Activated CD4-positive, CD25-positive, alpha-beta regulatory T cell treated with anti-CD3 and anti-CD28 coated beads, Interleukin-2, amount 50 U/mL, for 72 hours (primary cell): ENCODE results near the gene DOK6.
"Not testable (repeated sequence)": the region's sequence is repeated elsewhere in the genome, so short reads cannot be mapped to it uniquely, and the experiment has no call there.

Experiments used
- DNase-seq: peaks from one replicate; pipeline ENCODE4 v3.0.0; 2021

DOK6 gene

DNA sequence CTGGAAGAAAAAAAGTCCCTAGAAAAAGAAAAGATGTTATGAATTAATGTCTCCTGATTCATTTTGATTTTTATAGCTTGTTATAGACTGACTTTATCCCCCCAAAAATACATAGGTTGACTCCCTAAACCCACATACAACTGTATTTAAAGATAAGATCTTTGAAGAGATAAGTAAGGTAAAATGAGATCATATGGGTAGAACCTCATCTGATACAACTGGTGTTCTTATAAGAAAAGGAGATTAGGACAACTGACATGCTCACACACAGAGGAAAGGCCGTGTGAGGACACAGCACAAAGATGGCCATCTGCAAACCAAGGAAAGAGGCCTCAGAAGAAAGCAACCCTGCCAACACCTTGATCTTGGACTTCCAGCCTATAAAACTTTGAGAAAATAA lies 429.5 kb downstream of the DOK6 start:
- DNase-seq = no peak

DNA sequence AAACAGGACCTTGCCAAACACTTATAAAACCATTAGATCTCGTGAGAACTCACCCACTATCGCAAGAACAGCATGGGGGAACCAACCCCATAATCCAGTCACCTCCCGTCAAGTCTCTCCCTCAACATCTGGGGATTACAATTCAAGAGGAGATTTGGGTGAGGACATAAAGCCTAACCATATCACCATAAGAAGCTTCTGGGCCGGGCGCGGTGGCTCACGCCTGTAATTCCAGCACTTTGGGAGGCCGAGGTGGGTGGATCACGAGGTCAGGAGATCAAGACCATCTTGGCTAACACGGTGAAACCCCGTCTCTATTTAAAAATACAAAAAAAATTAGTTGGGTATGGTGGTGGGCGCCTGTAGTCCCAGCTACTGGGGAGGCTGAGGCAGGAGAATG lies 434.3 kb downstream of the DOK6 start:
- not testable (repeated sequence) for DNase-seq

DNA sequence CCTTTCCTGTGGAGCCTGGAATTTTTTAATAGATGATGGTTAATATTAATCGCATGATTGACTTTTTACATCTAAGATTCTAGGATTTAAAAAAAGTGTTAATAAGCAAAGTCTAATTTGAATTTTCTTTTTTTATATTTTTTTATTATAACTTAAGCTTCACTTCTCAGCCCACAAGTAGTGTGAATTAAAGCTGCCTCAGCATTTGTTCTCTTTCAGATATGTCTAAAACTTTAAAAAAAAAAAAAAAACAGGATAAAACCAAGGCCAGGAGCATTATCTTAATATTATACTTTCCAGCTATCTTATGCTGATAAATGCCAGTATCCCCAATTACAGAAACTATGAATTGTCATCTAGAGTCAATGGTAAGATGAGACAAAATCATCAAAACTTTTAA lies 437.3 kb downstream of the DOK6 start:
- DNase-seq = no peak

DNA sequence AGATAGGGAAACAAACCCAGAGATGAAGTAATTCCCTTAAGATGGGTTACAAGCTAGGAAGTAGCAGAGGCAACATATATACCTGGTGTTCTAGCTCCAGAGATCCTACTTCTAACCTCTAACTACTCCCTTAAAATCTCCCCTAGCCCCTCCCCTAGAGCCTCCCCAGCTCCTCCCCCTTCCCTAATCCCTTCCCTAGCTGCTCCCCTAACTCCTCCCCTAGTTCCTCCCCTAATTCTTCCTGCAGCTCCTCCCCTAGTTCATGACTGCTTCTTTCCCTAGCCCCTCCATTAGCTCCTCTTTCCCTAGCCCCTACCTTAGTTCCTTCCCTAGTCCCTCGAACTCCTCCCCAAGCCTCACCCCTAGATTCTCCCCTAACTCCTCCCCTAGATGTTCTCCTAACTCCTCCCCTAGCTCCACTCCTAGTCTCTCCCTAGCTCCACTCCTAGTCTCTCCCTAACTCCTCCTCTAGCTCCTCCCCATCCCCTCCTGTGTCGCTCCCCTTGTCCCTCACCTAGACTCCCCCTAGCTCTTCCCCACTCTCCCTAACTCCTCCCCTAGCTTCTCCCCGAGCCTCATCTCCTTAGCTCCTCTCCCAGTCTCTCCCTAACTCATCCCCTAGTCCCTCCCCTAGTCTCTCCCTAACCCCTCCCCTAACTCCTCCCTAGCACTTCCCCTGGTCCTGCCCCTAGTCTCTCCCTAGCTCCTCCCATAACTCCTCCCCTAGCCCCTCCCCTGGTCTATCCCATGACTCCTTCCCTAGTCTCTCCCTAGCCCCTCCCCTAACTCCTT lies 438.1 kb downstream of the DOK6 start:
- peak; percentile 35 for DNase-seq

DNA sequence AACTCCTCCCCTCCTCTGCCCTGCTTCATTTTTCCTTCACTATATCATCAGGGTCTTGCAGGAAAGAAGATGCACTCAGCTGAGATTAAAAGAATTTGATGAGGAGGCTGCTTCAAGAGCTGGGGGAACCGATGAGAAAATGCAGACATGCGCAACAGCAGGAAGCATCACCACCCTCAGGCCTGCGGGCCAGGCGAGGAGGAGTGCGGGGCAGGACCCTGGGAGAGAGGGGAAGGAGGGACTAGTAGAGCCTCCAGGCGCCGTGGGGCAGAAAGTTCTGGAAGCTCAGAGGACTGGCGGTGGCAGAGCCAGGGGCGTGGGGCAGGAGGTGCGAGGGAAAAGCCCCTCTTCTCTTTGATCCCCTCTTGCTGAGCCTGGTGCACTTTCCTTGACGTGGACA lies 438.8 kb downstream of the DOK6 start:
- no peak for DNase-seq

DNA sequence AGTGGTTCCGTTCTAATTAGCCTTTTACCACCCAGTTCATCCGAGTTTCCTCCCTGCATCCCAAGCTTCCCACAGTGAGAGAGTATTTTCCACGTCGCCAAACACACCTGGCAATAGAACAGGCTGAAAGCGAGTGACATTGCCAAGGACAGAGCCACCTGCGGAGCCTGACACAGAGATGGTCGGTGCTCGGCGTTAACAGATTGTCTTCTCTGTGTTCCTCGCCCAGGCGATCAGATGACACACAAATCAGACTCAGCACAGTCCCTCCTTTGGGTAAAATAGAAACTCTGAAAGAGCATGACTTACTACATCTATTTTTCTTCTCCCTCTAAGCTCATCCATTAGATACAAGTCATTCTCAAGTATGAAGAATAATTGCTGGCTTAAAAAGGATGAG lies 439.3 kb downstream of the DOK6 start:
- no peak for DNase-seq

DNA sequence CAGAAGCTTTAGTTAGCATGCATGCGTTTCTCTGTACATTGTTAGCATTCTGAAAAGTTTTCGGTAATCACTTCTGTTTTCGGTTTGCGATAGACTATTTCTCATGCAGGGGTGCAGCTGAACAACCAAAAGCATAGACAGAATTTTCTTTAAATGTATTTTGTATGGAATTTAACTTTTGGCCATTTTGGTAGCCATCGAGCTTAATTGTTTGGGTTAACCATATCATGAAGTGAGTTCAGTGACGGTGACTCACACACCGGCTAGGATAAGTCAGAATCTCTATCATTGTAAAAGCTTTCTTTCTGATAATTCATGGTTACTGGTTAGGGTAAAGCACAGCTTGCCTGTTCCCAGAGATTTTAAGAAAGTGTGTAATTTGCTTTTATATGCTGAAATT lies 439.8 kb downstream of the DOK6 start:
- no peak for DNase-seq

DNA sequence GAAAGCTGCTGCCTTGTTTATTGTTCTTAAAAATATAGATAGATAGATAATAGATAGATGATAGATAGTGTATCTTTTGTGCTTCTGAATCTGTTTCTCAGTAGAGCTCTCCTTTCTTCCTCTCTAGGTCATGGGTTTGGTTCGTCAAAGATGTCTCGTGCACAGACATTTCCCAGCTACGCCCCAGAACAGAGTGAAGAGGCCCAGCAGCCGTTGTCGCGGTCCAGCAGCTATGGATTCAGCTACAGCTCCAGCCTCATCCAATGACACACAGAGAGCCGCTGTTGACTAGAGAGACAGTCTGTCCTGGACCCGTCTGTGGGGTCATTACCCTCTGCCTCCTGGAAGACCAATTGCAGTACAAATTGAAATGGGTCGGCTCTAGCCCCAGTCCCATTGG lies 440.4 kb downstream of the DOK6 start:
- no peak for DNase-seq

DNA sequence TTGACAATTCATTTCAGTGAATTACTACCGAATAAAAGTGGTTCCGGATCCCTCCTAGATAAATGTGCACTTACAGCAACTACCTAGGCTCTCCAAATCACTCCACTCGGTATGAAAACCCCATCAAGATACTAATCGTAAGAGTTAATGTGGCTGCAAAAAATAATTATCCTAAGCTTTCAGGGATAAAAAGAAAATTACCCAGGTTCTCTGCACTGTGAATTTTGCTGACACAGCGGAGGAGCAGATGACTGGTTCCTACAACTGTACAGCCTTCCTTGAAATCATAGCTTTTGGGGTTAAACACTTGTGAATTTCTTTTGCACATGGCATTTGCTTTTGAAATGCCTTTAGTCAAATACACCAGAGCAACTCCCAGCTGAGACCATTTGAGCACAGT lies 442.3 kb downstream of the DOK6 start:
- DNase-seq = no peak

DNA sequence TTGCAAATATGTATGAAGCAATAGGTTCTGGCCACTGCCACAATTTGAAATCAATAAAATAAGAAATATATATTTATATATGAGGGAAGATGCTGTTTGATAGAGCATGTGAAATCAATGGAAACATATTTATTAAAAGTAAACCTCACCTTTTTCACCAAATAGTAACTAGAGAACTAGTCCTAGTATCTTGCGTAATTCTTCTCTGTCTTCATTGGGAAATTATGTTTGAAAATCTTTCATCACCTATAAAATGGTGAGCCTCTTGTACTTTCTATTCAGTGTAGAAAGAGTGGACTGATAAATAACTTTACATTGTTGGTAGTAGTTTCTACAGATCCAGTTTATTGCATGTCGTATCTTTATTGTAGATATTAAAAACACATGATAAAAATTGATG lies 444.0 kb downstream of the DOK6 start:
- no peak for DNase-seq

DNA sequence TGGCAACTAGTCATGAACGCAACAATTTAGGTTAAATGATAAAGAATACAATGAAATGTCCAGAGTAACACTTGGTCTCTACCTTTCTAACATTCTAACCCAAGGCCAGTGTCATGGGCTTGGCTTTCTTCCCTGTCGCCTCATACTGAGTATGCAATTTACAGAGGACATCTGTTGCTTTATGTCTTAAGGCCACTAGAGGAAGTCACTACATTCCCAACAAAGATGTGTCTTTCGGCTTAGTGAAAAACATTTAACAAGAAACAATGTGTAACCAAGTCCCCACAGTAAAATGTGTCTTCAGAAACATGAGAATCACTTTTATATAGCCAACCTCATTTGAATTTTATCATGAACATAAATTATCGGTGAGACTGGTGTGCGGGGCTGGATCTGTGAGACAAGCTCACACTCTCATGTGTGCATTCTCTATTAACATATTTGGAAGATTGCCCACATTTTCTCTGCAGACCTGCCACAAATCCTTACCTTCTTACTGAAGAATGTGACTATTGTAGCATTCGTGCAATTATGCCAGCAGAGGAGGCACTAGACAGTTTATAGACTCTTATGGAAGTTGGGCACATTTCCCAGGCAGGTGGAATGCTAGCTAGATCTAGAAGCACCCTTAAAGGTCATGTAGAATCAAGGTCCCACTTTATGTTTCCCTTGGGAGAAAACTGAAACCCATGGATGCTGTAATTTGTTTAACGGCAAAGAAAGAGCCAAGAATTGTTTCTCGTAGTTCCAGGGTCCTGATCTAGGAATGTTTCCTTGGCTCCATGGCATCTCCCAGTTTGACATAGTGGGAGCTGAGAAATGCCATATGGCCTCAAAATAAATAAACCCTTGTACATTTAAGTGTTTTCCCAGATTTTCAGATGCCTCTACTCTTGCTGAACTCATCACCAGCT lies 445.2 kb downstream of the DOK6 start:
- DNase-seq = no peak

DNA sequence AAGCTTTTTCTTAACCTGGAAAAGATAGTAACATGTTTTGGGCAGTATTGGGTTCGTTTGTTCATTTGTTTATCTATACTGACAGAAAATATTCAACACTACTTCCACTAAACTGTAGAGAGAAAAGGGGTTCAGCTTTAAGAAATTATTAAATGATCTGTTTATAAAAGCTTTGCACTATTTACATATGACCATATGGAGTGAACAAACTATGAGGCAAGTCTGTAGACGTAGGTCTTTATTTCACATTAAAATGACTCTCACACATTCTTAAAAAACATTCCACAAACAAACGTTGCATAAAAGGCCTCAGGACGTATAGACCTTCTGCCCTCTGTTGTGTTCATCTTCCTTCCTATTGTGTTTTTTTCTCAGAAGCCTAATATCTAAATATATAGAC lies 452.4 kb downstream of the DOK6 start:
- no peak for DNase-seq

DNA sequence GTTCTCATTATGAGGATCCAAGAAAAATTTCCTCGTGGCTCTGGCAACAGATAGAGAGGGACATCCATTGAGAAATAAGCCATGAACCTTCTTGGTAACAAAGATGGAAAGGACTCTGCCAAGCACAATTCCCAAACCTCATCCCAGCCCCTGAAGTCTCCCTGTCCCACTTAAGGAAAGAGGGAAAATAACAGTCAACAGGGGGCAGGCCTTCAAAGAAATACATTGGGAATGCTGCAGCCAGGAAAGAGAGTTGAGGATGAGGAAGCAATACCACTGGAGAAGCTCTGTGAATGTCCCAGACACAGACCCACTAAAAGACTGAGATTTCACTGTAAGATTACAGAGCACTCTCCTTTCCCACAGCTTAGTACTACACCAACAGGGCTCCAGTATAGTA lies 453.8 kb downstream of the DOK6 start:
- DNase-seq = no peak

DNA sequence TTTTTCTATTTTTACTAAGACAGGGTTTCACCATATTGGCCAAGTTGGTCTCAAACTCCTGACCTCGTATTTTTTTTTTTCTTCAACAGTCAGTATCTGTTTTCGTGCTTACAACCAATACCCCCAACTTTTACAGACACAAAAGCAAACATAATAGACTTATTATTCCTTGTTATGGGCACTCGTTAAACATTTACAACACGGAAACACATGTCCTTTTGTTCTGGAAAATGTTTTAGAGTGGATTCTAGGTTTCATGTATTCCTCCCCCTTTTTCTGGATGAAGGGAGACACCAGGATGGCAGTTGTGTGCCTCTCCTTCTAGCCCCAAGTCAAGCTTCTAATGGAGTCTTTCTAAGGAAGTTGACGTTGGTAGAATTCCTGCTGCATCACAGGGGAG lies 458.2 kb downstream of the DOK6 start:
- no peak for DNase-seq

DNA sequence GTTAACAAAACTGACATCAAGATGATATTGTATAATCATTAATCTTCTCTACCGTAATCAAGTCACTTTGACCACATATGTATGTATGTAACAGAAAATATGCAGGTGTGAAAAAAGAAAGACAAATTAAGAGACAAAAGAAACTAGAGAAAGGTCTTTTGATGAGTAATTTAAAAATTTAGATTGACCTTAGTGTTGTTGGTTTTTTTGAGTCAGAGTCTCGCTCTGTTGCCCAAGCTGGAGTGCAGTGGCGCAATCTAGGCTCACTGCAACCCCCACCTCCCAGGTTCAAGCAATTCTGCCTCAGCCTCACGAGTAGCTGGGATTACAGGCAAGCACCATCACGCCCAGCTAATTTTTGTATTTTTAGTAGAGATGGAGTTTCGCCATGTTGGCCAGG lies 464.1 kb downstream of the DOK6 start:
- DNase-seq = not testable (repeated sequence)

DNA sequence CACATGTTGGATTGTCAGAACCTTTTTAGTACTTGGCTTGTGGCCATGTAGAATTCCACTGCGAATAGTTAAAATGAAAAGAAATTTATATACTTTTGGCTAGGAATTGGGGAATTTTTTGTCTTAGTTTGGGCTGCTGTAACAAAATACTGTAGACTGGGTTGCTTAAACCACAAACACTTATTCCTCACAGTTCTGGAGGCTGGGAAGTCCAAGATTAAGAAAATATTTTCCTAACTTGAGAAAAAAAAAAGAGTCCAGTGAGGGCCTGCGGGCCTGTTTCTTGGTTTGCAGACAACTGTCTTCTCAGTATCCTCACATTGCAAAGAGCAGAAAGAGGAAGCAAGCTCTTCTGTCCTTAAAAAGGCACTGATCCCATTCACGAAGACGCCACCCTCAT lies 465.1 kb downstream of the DOK6 start:
- DNase-seq = no peak

DNA sequence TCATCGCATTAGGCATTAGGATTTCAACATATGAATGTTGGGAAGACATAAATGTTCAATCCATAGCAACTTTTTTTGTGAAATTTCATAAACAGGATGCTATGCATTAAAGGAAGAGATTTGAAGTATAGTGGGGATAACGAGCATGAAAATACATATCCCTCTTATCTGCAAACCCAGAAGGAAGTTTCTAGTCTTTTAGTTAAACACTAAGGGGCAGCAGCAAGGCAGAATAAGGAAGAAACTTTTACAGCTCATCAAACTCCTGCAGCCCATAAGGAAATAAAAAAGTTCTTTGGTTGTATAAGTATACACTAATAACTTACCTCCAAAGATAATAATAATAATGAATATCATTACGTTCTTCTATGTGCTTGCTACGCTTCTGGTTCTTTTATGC lies 465.5 kb downstream of the DOK6 start:
- no peak for DNase-seq

DNA sequence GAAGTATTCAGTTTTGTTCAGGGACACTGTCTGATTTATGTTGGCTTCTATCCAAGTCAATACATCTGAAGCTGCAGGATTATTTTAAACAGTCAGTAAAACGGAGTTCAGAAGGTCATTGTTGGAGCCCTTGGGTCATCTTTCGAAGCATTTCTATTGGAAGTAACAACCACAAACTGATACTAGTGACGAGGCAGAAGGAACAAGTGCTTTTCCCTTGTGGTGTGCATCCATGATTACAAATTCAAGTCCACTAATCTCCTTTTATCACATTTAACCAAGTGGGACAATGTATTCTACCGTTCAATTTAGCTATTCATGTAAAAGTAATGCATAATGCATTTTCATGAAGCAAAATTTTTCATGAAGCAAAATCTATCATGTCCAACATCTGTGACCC lies 470.0 kb downstream of the DOK6 start:
- no peak for DNase-seq

DNA sequence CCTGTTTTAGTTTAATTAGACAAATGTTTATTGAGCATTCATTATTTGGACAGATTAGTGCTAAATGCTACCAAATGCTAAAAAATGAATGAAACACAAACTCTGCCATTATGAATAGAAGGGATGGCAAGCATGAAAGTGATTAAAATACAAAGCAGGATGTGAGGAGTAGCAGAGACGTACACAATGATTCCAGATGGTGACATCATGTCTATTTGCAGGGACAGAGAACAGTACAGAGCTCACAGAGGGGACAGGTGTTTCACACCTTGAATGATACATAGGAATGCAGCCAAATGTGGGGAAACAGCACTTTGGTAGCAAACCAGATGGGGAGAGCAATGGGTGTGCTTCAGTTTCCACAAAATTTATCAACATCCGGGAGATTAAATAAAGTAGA lies 470.7 kb downstream of the DOK6 start:
- no peak for DNase-seq

DNA sequence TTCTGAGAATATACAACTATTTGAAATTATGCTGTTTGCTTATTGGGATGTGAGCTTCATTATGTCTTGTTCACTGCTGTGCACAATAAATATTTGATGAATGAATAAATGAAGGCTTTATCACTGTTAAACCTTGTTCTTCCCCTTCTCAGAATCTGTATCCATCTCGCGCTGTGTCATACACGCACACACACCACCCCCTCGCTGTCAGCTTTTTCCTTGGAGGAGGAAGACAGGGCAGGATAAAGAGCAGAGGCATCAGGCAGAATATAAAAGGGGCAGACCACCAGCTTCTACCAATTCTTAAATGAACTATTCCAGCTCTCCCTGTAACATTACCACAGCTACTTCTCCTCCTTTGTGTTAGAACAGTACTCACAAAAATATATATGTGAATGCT lies 472.0 kb downstream of the DOK6 start:
- no peak for DNase-seq

DNA sequence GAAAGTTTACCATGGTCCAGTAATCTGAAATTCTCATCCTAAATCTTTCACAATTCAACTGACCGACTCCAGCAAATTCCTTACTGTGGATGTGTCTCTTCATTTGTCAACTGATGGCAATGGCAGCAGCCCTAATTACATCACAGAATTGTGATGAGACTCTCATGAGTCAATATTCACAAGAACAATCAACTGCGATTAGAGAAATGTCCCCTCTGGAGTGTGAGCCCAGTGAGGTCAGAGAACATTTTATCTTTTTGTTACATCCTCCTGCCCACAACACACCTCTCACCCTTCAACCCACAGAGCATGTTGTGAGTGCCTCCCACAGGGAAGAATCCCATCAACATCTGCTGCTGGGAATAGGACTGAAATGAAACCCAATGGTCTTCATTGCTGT lies 473.4 kb downstream of the DOK6 start:
- no peak for DNase-seq

DNA sequence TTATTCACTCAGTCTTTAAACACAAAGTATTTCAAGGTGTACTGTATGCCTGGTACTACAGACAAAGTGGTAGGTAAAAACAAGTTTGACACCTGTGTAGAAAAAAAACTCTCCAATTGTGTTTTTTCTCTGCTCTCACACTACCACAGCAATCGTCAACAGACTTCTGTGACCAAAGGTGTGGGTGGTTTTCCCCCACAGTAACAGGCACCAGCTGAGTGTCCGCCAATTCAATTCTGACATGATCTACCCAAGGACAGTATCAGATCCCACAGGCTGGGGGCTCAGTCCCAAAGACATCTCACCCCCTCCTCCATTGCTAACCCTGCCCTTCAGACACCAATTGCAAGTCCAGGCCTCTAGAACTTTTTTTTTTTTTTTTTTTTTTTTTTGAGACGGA lies 475.8 kb downstream of the DOK6 start:
- DNase-seq = no peak

DNA sequence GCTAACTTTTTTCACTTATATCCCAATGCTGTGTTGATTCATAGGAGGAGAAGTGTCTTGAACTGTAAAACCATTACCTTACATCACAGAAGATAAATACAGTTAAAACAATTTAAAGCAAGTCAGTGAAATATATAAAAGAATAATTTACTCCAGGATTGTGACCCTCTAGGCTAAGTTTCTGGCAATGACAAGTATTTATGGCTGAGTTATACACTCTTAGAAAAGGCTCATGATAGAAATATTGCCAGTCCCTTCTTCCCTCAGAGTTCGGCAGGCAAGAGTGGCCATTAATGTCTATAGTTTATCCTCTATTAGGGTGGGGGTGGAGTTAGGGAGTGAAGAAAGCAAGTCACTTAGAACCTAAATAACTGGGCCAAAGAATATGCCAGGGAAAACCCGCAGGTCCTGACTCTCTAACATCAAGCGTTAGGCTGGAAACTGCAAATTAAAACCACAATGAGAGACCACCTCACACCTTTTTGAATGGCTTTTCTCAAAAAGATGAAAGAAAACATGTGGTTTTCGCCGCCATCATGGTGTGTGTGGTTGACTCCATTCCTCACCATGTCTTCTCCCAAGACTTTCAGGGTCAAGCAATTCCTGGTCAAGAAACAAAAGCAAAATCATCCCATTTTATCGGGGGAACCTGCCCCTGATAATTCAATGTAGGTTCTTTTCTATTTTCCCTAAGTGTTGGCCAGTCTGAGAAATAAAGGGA lies 477.7 kb downstream of the DOK6 start:
- no peak for DNase-seq

DNA sequence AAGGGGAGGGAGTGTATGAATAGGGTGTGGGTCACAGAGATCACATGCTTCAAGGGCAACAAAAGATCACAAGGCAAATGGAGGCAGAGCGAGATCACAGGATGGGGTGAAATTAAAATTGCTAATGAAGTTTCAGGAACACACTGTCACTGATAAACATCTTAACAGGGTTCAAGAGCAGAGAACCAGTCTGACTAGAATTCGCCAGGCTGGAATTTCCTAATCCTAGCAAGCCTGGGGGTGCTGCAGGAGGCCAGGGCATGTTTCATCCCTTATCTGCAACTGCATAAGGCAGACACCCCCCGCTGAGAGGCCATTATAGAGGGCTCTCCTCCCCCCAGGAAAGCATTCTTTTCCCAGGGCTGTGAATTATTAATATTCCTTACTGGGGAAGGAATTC lies 478.4 kb downstream of the DOK6 start:
- not testable (repeated sequence) for DNase-seq
